HG02885 (cell line): ENCODE results near the gene FGGY.
"Not testable (repeated sequence)": the region's sequence is repeated elsewhere in the genome, so short reads cannot be mapped to it uniquely, and the experiment has no call there.

Experiments
- ATAC-seq: cut with Tn5 transposase; IDR thresholded peaks from one replicate; pipeline ENCODE4 v1.9.1; 2021; ENCODE audit warnings: mild to moderate bottlenecking; ENCODE audit not compliant: unreplicated experiment, poor library complexity

The FGGY gene

GRCh38 chr1:59296358-59297256 lies at the start of gene FGGY:
FGGY (plus strand) TSS chr1:59297094; CDS start chr1:59321550, 24,456 bp downstream.
- ATAC-seq, result peak; percentile 94

- no peak for ATAC-seq
These were observed 48.1 kb upstream of the FGGY start for GRCh38 chr1:59248758-59249157.

- no peak for ATAC-seq
These were observed 47.3 kb upstream of the FGGY start for GRCh38 chr1:59249396-59250137.

GRCh38 chr1:59251061-59251460 lies 45.8 kb upstream of the FGGY start:
- ATAC-seq, result not testable (repeated sequence)

- not testable (repeated sequence) for ATAC-seq
These were observed 40.5 kb upstream of the FGGY start for GRCh38 chr1:59256429-59256828.

GRCh38 chr1:59258412-59259032 lies 38.4 kb upstream of the FGGY start:
- no peak for ATAC-seq

GRCh38 chr1:59261537-59261936 lies 35.4 kb upstream of the FGGY start:
- no peak for ATAC-seq

GRCh38 chr1:59262631-59263030 lies 34.3 kb upstream of the FGGY start:
- no peak for ATAC-seq

GRCh38 chr1:59263111-59263510 lies 33.8 kb upstream of the FGGY start:
- ATAC-seq, result no peak

- no peak for ATAC-seq
These were observed 31.3 kb upstream of the FGGY start for GRCh38 chr1:59265622-59266021.

- ATAC-seq, result peak; percentile 82
These were observed 30.5 kb upstream of the FGGY start for GRCh38 chr1:59266180-59266926.

GRCh38 chr1:59266927-59267293 lies 30.0 kb upstream of the FGGY start:
- ATAC-seq, result peak; percentile 72

GRCh38 chr1:59268406-59268805 lies 28.5 kb upstream of the FGGY start:
- no peak for ATAC-seq

- ATAC-seq, result peak; percentile 35
These were observed 25.2 kb upstream of the FGGY start for GRCh38 chr1:59271561-59272260.

GRCh38 chr1:59272507-59272906 lies 24.4 kb upstream of the FGGY start:
- peak; percentile 73 for ATAC-seq

GRCh38 chr1:59276439-59276851 lies 20.4 kb upstream of the FGGY start:
- ATAC-seq, result no peak

GRCh38 chr1:59278780-59279354 lies 18.0 kb upstream of the FGGY start:
- ATAC-seq, result no peak

GRCh38 chr1:59279645-59280044 lies 17.2 kb upstream of the FGGY start:
- no peak for ATAC-seq

- ATAC-seq, result no peak
These were observed 13.9 kb upstream of the FGGY start for GRCh38 chr1:59282951-59283350.
